ENCODE measurements around the gene ECSCR.
"Not testable (repeated sequence)": the region's sequence is repeated elsewhere in the genome, so short reads cannot be mapped to it uniquely, and the experiment has no call there.

Gene ECSCR

GRCh38 chr5:139462586-139463276, at the start of gene ECSCR:
Gene ECSCR, minus strand, starts transcription at chr5:139462743. Its CDS starts 73 bp downstream, at chr5:139462670.
- peak; percentile 39 for DNase-seq

GRCh38 chr5:139504722-139505121, 42.2 kb upstream of the ECSCR start:
- not testable (repeated sequence) for DNase-seq

- DNase-seq: not testable (repeated sequence)
Observed at GRCh38 chr5:139503879-139504278, 41.3 kb upstream of the ECSCR start.

- DNase-seq: not testable (repeated sequence)
Observed at GRCh38 chr5:139503036-139503817, 40.7 kb upstream of the ECSCR start.

GRCh38 chr5:139501381-139501780, 38.8 kb upstream of the ECSCR start:
- DNase-seq: no peak

- peak; percentile 67 for DNase-seq
Observed at GRCh38 chr5:139495638-139496435, 33.3 kb upstream of the ECSCR start.

GRCh38 chr5:139494832-139495231, 32.3 kb upstream of the ECSCR start:
- DNase-seq: peak; percentile 65

GRCh38 chr5:139494256-139494655, 31.7 kb upstream of the ECSCR start:
- peak; percentile 34 for DNase-seq

- peak; percentile 70 for DNase-seq
Observed at GRCh38 chr5:139492700-139493192, 30.2 kb upstream of the ECSCR start.

GRCh38 chr5:139488260-139488659, 25.7 kb upstream of the ECSCR start:
- DNase-seq: no peak

- DNase-seq: no peak
Observed at GRCh38 chr5:139486201-139486600, 23.7 kb upstream of the ECSCR start.

- not testable (repeated sequence) for DNase-seq
Observed at GRCh38 chr5:139482890-139483208, 20.3 kb upstream of the ECSCR start.

- peak; percentile 99 for DNase-seq
Observed at GRCh38 chr5:139482050-139482889, 19.7 kb upstream of the ECSCR start, which contains the start of gene STING1. Gene STING1, minus strand, starts transcription at chr5:139482758. Its CDS starts 1,054 bp downstream, at chr5:139481704.

- DNase-seq: peak; percentile 57
Observed at GRCh38 chr5:139481580-139482049, 19.1 kb upstream of the ECSCR start.

GRCh38 chr5:139481122-139481533, 18.6 kb upstream of the ECSCR start:
- no peak for DNase-seq

GRCh38 chr5:139479729-139480128, 17.2 kb upstream of the ECSCR start:
- DNase-seq: not testable (repeated sequence)

- not testable (repeated sequence) for DNase-seq
Observed at GRCh38 chr5:139478657-139479423, 16.3 kb upstream of the ECSCR start.

- no peak for DNase-seq
Observed at GRCh38 chr5:139475865-139476617, 13.5 kb upstream of the ECSCR start.

- peak; percentile 68 for DNase-seq
Observed at GRCh38 chr5:139474890-139475791, 12.6 kb upstream of the ECSCR start.
